Measurements from ENCODE around the gene LRRC47. TPM values are rescaled to one million over a fixed set of nuclear protein-coding genes. Genes with fewer than 3 reads are reported as not detected.

Gene LRRC47
- total and polyA plus RNA-seq, 2 of the 13 experiments (the other 11 are each of a cell fraction or from before 2014, with no cell fraction given): 18.3 to 52.5 TPM

- TF ChIP-seq, protein P1, sequence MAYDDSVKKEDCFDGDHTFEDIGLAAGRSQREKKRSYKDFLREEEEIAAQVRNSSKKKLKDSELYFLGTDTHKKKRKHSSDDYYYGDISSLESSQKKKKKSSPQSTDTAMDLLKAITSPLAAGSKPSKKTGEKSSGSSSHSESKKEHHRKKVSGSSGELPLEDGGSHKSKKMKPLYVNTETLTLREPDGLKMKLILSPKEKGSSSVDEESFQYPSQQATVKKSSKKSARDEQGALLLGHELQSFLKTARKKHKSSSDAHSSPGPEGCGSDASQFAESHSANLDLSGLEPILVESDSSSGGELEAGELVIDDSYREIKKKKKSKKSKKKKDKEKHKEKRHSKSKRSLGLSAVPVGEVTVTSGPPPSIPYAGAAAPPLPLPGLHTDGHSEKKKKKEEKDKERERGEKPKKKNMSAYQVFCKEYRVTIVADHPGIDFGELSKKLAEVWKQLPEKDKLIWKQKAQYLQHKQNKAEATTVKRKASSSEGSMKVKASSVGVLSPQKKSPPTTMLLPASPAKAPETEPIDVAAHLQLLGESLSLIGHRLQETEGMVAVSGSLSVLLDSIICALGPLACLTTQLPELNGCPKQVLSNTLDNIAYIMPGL (CRISPR knock-in tag; IDR thresholded peaks at IDR 0.05; ENCODE audit: borderline replicate concordance in 1 of 2, low read depth in 1 of 2): no peak
- TF ChIP-seq KDM4B (CRISPR knock-in tag; IDR thresholded peaks at IDR 0.05): no peak
Observed at GRCh38 chr1:3822421-3822820, 26.1 kb upstream of the LRRC47 start (continued).

GRCh38 chr1:3821908-3822307 is 25.6 kb upstream of the LRRC47 start:
- H3K36me3 ChIP-seq (replicated peaks in 1 of 2; ENCODE audit: control insufficient read depth in 1 of 2, insufficient read depth in 2 of 2, low read length in 2 of 2): peaks cover 12 to 31% of the 10 kb centered on the region in 2 experiments; a peak in 4 of 5 replicates
- H3K27me3 ChIP-seq (ENCODE audit: control insufficient read depth in 1 of 2, insufficient read depth in 2 of 2, low read length in 2 of 2): no peaks in the 10 kb centered on the region
- CTCF ChIA-PET (ENCODE audit: low intra/inter-chr PET ratio, low total read pairs): no interaction called here
- H3K9me3 ChIP-seq (ENCODE audit: low read length): no peaks in the 10 kb centered on the region
- H3K4me1 ChIP-seq (ENCODE audit: insufficient read depth, low read length): no peaks in the 10 kb centered on the region
- H3K27ac ChIP-seq (ENCODE audit: extremely low read length, insufficient read depth, low read length): no peak overlapping the region
- in situ Hi-C loops (cut with HindIII; ENCODE audit: extremely low pct_ligation_motif_present, low pct_unique_long_range_greater_than_20kb): no loop called here
- ATAC-seq: no peak
- intact Hi-C loops (cut with micrococcal nuclease; ENCODE audit: unreplicated experiment): no loop called here
- TF ChIP-seq MEIS2 (CRISPR knock-in tag; IDR thresholded peaks at IDR 0.05) (no peak), CEBPB (IDR thresholded peaks at IDR 0.05; ENCODE audit: borderline replicate concordance, low read depth, low read length) (peak; percentile 28; the same call in 1 of the 2 replicates), GATAD2A (CRISPR knock-in tag; IDR thresholded peaks at IDR 0.05) (no peak), POGK (CRISPR knock-in tag; conservative IDR thresholded peaks at IDR 0.05) (no peak), ZNF761 (CRISPR knock-in tag; conservative IDR thresholded peaks at IDR 0.05) (no peak)
- H2AFZ ChIP-seq (ENCODE audit: low read length): no peak overlapping the region
- no peaks in the 10 kb centered on the region for H4K20me1 ChIP-seq (ENCODE audit: insufficient read depth, low read length)
- no peak for DNase-seq (ENCODE audit: low spot score)
- no peak for FAIRE-seq
- POLR2A ChIA-PET: no interaction called here
- 88% methylated on average over 15 of the region's 15 CpGs for WGBS (ENCODE audit: low lambda C conversion rate)
- H3K4me2 ChIP-seq (ENCODE audit: low read depth, low read length): no peak overlapping the region
- H3K9ac ChIP-seq (ENCODE audit: insufficient read depth, low read depth, low read length): no peak overlapping the region
- no TSS peak for BruUV-seq (replicated peaks)
- no peak overlapping the region for H3K4me3 ChIP-seq (replicated peaks in 1 of 3; ENCODE audit: insufficient read depth in 1 of 3, low read depth in 2 of 3, low read length in 3 of 3)
- no peaks in the 10 kb centered on the region for H3K79me2 ChIP-seq (ENCODE audit: insufficient read depth, low read length)
